Stimulated activated CD8-positive, alpha-beta memory T cell treated with anti-CD3 and anti-CD28 coated beads, Interleukin-7, amount 100 ng/mL, for 1 hour (primary cell): ENCODE results near the gene ATF6.

Source experiments
- DNase-seq, 2 donors: peaks; one replicate each; pipeline ENCODE4 v3.0.0-alpha.2; 2020; ENCODE audit warnings: low read depth in 2 of 2

The ATF6 gene

GRCh38 chr1:161887730-161888287 lies 121.7 kb downstream of the ATF6 start:
- DNase-seq, result no peak

- no peak for DNase-seq
Measured at GRCh38 chr1:161890574-161890973, 124.5 kb downstream of the ATF6 start.

- DNase-seq, result no peak
Measured at GRCh38 chr1:161899091-161899490, 133.0 kb downstream of the ATF6 start.

- no peak for DNase-seq
Measured at GRCh38 chr1:161900160-161900559, 134.0 kb downstream of the ATF6 start.

- DNase-seq, result no peak
Measured at GRCh38 chr1:161902182-161902581, 136.1 kb downstream of the ATF6 start.

GRCh38 chr1:161905269-161905884 lies 139.3 kb downstream of the ATF6 start:
- no peak for DNase-seq

- DNase-seq, result no peak
Measured at GRCh38 chr1:161907265-161907664, 141.1 kb downstream of the ATF6 start.

GRCh38 chr1:161908264-161908663 lies 142.1 kb downstream of the ATF6 start:
- no peak for DNase-seq

- DNase-seq, result no peak
Measured at GRCh38 chr1:161910604-161911003, 144.5 kb downstream of the ATF6 start.

GRCh38 chr1:161913482-161914140 lies 147.5 kb downstream of the ATF6 start:
- DNase-seq, result no peak

- DNase-seq, result no peak
Measured at GRCh38 chr1:161914595-161914994, 148.5 kb downstream of the ATF6 start.

- no peak for DNase-seq
Measured at GRCh38 chr1:161915051-161915503, 149.0 kb downstream of the ATF6 start.

GRCh38 chr1:161915978-161916377 lies 149.9 kb downstream of the ATF6 start:
- DNase-seq, result no peak

- DNase-seq, result no peak
Measured at GRCh38 chr1:161919229-161919628, 153.1 kb downstream of the ATF6 start.

- no peak for DNase-seq
Measured at GRCh38 chr1:161921491-161921890, 155.4 kb downstream of the ATF6 start.

GRCh38 chr1:161921990-161922389 lies 155.9 kb downstream of the ATF6 start:
- DNase-seq, result no peak

- DNase-seq, result no peak
Measured at GRCh38 chr1:161928056-161928455, 161.9 kb downstream of the ATF6 start.

GRCh38 chr1:161929137-161929536 lies 163.0 kb downstream of the ATF6 start:
- no peak for DNase-seq

GRCh38 chr1:161930064-161930463 lies 163.9 kb downstream of the ATF6 start:
- no peak for DNase-seq

- DNase-seq, result no peak
Measured at GRCh38 chr1:161932668-161933067, 166.5 kb downstream of the ATF6 start.

- DNase-seq, result no peak
Measured at GRCh38 chr1:161933592-161934588, 167.8 kb downstream of the ATF6 start.

- DNase-seq, result no peak
Measured at GRCh38 chr1:161935264-161935663, 169.1 kb downstream of the ATF6 start.
